NOMO-1 (cell line): Measurements from ENCODE around the gene CMSS1.

Experiments
- DNase-seq, 2 experiments: peaks; one replicate each; lab custom pipeline; 2025; ENCODE audit not compliant: unreplicated experiment in 2 of 2; lab: John Stamatoyannopoulos, UW

Gene CMSS1

DNA sequence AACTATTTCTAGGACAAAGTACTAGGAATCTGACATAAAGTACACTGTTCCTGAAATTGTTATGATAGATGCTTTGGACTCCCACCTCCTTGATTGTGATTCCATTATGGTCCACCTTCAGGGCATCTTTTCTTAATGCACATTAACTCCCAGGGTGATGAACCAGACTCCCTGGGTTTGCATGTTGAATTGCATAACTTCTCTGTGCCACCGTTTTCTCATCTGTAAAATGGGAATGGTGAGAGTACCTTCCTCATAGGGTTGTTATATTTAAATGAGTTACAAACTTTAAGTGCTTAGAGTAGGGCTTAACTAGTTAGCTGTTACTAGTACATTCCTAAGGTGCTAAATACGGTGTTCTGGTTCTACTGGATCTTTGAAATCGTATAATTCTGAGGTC is 81.9 kb downstream of the CMSS1 start:
- no peak for DNase-seq

- DNase-seq: no peak
Measured at GRCh38 chr3:99900248-99900647, 82.6 kb downstream of the CMSS1 start.

DNA sequence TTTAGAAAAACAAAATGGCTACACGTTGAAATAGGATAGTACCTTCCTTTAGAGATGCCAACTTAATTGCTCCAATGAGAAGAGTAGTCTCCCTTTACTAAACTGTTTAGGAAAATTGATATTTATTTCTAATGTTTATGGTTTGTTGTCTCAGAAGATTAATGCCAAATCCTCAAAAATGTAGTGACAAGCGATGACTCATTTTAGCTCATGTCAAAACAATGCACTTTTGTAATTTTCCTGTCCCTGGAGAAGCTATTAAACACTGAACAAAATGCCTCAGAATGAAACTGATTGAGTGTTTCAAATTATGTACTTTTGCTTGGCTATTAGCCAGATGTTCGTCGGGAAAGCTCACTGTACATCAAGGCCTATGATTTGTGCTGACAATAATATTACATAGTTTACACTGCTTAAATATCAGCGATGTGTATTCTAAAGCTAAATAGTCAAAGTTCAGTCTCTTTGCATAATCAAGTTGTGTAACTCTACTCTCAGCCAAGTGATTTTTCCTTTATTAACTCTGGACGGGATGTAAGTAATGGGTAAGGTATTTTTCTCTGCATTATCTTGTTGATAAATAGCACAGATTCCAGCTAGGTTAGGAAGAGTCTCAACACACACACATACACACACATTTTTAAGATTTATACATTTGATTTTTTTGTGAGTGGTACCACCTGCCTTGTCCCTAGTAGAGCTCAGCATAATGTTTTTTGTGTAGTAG is 83.7 kb downstream of the CMSS1 start:
- DNase-seq: peak in 1 of 2 experiments; percentile 59

DNA sequence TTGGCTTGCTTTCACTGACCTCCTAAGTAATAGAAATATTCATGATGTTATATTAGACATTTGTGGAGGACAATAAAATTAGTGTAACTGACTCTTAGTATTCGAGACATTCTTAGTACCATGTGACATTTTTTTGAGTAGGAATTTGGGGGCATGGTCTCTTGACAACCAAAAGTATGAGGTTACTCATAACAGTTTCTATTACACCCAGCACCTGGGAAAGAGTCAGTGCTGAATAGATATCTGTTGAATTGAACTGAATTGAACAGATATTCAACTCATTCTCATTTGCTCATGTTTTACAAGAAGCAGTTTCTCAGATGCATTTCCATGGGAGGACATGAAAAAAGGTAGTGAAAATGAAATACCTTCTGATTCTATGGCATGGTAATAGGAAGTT is 84.4 kb downstream of the CMSS1 start:
- DNase-seq: peak in 1 of 2 experiments; percentile 40

DNA sequence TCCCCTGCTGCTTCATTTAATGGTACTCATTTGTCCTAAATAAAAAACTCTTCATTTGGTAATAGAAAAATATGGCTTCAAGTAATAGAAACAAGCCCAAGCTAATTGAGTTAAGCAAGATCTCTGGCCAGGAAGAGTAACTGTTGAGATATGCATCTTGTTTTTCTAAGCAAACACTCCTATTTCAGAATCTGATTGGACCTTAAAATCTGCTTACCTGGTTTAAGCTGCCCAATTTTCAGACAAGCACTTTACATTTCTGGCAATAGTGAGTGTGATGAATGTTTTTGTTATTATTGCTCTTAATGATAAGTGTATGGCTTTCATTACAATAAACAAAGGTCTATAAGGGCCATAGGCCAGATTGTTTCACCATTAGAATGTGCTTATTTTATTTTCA is 86.2 kb downstream of the CMSS1 start:
- DNase-seq: no peak

GRCh38 chr3:99907959-99908544 is 90.4 kb downstream of the CMSS1 start:
- no peak for DNase-seq

DNA sequence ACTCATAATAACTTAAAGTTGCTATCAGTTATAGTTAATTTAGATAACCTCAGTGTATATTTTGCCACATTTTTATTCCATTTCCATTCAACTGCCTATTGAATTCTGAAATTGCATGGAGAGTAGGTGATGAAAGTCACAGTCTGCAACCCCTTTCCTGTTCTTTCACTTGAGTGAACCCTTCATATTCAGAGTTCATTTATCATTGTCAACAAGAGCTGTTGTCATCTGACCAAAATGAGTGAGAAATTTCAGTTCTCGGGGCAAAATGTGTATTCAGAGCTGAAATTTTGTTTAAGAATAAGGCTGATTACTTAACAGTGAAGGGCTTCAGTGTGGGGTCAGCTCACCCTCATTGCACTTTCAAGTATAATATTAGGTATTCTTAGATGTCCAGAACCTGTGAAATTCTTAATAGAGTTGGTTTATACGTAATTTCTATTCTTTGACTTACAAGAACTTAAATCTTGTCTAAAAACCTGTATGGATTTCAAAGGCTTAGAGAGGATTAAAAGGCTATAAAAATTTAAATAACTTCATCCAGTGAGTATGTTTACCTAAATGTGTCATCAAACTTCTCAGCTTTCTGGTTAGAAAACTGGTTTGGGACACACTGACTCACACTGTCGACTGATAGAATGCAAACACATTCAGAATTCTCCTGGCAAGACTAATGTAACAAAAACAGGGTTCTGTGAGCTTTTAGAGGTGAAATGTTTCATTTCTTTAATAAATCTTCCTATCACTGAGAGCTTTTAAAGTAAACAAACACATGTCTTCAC is 92.2 kb downstream of the CMSS1 start:
- DNase-seq: no peak

- DNase-seq: no peak
Measured at GRCh38 chr3:99910752-99911290, 93.2 kb downstream of the CMSS1 start.

DNA sequence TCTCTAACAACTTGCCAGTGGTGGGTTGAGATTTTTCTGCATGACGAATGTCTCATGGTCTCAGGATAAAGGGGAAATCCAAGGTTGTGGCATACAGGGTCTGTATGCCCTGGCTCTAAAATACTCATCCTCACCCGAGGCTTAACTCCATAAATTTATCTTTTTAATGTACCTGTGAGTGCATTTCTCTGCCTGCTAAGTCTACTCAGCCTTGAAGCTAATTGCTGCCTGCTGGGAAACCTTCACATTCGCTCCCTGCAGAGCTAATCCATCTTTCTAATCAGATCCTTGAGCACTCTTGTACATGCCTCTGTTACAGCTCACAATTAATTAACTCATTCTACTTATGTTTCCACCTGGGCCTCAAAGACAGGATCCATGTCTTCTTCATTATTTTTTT is 93.8 kb downstream of the CMSS1 start:
- DNase-seq: no peak

- no peak for DNase-seq
Measured at GRCh38 chr3:99915906-99916432, 98.3 kb downstream of the CMSS1 start.

- no peak for DNase-seq
Measured at GRCh38 chr3:99918715-99919114, 101.1 kb downstream of the CMSS1 start.

- no peak for DNase-seq
Measured at GRCh38 chr3:99919694-99920093, 102.0 kb downstream of the CMSS1 start.

GRCh38 chr3:99920481-99921376 is 103.1 kb downstream of the CMSS1 start:
- DNase-seq: peak; percentile 8 to 45

GRCh38 chr3:99921377-99921695 is 103.7 kb downstream of the CMSS1 start:
- no peak for DNase-seq

DNA sequence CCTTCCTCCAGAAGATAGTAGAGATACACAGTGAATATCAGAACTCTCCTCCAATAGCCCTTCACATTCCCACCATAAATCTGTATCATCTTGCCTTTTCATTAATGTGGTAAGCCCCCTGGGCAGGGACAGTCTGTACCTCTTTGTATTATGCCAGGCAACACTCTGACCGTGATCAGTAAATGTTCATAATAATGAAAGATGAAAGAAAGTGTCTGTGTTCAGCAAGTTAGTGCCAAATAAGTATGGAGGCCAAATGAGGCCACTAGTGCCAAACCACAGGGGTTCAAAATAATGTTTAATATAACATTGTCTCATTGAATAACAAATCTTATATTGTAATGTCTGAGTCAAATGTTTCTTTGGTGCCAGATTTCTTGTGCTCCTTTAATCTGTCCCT is 104.3 kb downstream of the CMSS1 start:
- DNase-seq: no peak

DNA sequence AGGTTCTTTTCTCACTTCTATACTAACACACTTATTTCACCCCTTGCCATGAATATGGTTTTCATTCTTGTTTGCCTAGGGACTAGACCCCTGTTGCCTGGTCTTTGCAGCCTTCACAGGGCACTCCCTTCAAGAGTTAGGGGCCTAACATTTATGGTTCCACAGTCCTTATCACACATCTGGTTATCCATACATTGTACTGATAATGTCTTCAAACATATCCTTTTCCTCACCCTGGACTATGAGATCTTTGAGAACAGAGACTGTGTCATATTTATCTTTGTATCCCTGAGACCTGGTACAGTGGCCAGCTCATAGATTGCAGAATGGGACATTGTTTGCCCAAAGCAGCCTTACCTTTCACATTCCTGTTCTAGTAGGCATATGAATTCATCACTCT is 106.2 kb downstream of the CMSS1 start:
- no peak for DNase-seq

DNA sequence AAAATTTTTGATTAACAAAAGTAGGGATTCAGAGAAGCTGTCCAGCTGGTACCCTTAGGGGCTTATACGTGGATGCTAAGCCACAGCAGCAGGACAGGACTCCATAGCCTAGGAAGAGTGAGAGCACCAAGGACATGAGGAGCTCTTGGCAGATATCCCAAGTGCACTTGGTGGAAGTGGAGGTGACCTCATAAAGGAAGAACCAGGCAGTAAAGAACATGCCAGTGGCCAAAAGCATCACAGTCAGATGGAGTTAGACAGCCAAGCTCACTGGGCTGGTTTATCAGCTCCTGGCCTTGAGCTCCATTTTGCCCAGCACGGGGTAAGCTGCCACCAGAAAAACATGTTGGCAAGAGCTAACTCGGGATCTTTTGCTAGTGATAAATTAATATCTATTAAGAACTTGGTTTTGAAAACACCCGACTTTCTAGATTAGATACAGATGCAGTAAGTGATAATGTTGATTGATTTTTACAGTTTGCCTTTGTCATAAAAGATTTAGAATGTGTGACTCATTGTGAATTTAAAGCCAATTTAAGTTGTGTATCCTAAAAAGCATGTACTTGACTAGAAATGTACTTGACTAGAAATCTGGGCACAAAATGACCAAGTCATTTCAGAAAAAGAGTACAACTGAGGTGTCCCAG is 108.0 kb downstream of the CMSS1 start:
- DNase-seq: no peak

DNA sequence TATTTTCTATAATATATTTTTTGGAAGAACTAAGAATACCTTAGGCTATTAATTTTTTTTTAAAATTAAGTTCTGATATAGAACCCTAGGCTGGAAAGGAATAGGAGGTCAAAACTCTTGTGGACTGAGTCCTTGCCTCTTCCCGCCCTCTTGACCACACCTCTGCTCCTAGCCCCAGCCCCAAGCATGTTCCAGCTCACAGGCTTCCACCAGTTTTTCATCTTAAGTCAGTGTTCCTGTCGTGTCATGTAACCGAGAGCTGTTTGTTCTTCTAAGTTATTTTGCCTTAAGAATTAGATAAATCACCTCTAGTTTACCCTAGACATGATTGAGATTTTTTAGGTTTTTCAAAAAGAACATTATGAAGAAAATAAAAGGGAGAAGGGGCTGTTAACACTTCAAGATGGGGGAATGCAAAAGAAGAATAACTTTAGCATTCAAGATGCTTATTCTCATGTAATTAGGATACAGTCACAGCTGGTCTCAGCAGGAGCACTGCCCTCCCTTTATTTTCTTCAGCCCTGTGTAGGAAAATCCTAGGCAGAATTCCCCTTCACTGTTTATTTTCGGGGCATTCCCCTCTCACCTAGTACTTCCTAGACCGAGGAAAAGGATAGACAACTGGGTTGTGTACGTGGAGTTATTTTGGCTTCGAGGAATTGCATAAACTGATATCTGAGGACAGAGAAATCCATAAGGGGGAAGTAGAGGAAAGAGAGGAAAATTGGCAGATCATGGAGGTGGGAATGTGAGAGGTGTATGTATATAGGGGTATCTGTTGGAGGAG is 110.2 kb downstream of the CMSS1 start:
- DNase-seq: no peak
